Measurements from ENCODE around the gene TMEM164.

The TMEM164 gene

GRCh38 chrX:110162131-110162530 is 159.2 kb downstream of the TMEM164 start:
- TF ChIP-seq TAF1 (IDR thresholded peaks at IDR 0.05; ENCODE audit: borderline replicate concordance, insufficient read depth, low read length): no peak
- no peak for TF ChIP-seq REST (IDR thresholded peaks at IDR 0.05; ENCODE audit: insufficient read depth in 1 of 2, low read depth in 2 of 2, low read length in 2 of 2)
- TF ChIP-seq POLR2AphosphoS5 (IDR thresholded peaks at IDR 0.05; ENCODE audit: low read depth, low read length): no peak
- no peak for TF ChIP-seq FOXP2 (optimal IDR thresholded peaks at IDR 0.05; ENCODE audit: borderline replicate concordance, extremely low read depth, extremely low read length, insufficient read depth)
- no peak for TF ChIP-seq SIN3A (IDR thresholded peaks at IDR 0.05; ENCODE audit: borderline replicate concordance, insufficient read depth, low read length)

GRCh38 chrX:110162867-110163266 is 160.0 kb downstream of the TMEM164 start:
- TF ChIP-seq REST (IDR thresholded peaks at IDR 0.05; ENCODE audit: insufficient read depth in 1 of 2, low read depth in 2 of 2, low read length in 2 of 2) (no peak), FOXP2 (optimal IDR thresholded peaks at IDR 0.05; ENCODE audit: borderline replicate concordance, extremely low read depth, extremely low read length, insufficient read depth) (no peak), SIN3A (IDR thresholded peaks at IDR 0.05; ENCODE audit: borderline replicate concordance, insufficient read depth, low read length) (no peak)

- TF ChIP-seq SIN3A (IDR thresholded peaks at IDR 0.05; ENCODE audit: borderline replicate concordance, insufficient read depth, low read length) (no peak), POLR2AphosphoS5 (IDR thresholded peaks at IDR 0.05; ENCODE audit: low read depth, low read length) (no peak), TAF1 (IDR thresholded peaks at IDR 0.05; ENCODE audit: borderline replicate concordance, insufficient read depth, low read length) (no peak), REST (IDR thresholded peaks at IDR 0.05; ENCODE audit: insufficient read depth in 1 of 2, low read depth in 2 of 2, low read length in 2 of 2) (no peak)
Observed at GRCh38 chrX:110163488-110163887, 160.6 kb downstream of the TMEM164 start.

GRCh38 chrX:110167952-110168451 is 165.1 kb downstream of the TMEM164 start:
- TF ChIP-seq REST (IDR thresholded peaks at IDR 0.05; ENCODE audit: insufficient read depth in 1 of 2, low read depth in 2 of 2, low read length in 2 of 2) (no peak), POLR2AphosphoS5 (IDR thresholded peaks at IDR 0.05; ENCODE audit: low read depth, low read length) (no peak), TAF1 (IDR thresholded peaks at IDR 0.05; ENCODE audit: borderline replicate concordance, insufficient read depth, low read length) (no peak), SIN3A (IDR thresholded peaks at IDR 0.05; ENCODE audit: borderline replicate concordance, insufficient read depth, low read length) (no peak), FOXP2 (optimal IDR thresholded peaks at IDR 0.05; ENCODE audit: borderline replicate concordance, extremely low read depth, extremely low read length, insufficient read depth) (no peak)

- TF ChIP-seq SIN3A (IDR thresholded peaks at IDR 0.05; ENCODE audit: borderline replicate concordance, insufficient read depth, low read length): no peak
- TF ChIP-seq TAF1 (IDR thresholded peaks at IDR 0.05; ENCODE audit: borderline replicate concordance, insufficient read depth, low read length): no peak
- TF ChIP-seq REST (IDR thresholded peaks at IDR 0.05; ENCODE audit: insufficient read depth in 1 of 2, low read depth in 2 of 2, low read length in 2 of 2): no peak
- TF ChIP-seq POLR2AphosphoS5 (IDR thresholded peaks at IDR 0.05; ENCODE audit: low read depth, low read length): no peak
- TF ChIP-seq FOXP2 (optimal IDR thresholded peaks at IDR 0.05; ENCODE audit: borderline replicate concordance, extremely low read depth, extremely low read length, insufficient read depth): no peak
Observed at GRCh38 chrX:110168585-110168984, 165.7 kb downstream of the TMEM164 start.

Measured in PFSK-1 (cell line).